Endothelial cell of umbilical vein (primary cell): ENCODE results near the gene CNTNAP4. TPM values are rescaled to one million over a fixed set of nuclear protein-coding genes. Genes with fewer than 3 reads are reported as not detected.

Experiments used
- BruUV-seq: library from RNA; stranded (reverse); fragments of 400-500 nt; replicated peaks from 2 replicates; lab custom pipeline; 2021; lab: Mats Ljungman, UMichigan
- CTCF ChIA-PET: fragments of 300-600, 350-600 bp; sonication (Branson Sonifier 250); formaldehyde crosslinking; loops from one replicate; lab custom pipeline; 2021; ENCODE audit warnings: antibody characterized with exemption, inconsistent platforms; lab: Charles Lee
- POLR2A ChIA-PET: fragments of 300-600, 350-600 bp; sonication (Branson Sonifier 250); formaldehyde crosslinking; loops from one replicate; lab custom pipeline; 2021; ENCODE audit warnings: antibody characterized with exemption, inconsistent platforms; lab: Charles Lee
- DNase-seq: peaks from one replicate; pipeline ENCODE4 v3.0.0-alpha.2; 2011; ENCODE audit warnings: low read depth, low spot score
- FAIRE-seq: peaks from 2 replicates; lab custom pipeline; 2011; peaks lifted over from hg19 to GRCh38; lab: Jason Lieb, UNC
- H2AFZ ChIP-seq: 2 replicates; pipeline ENCODE4 v1.6.0; 2012; ENCODE audit warnings: low read depth, low read length, control low read depth, inconsistent platforms
- H3K27ac ChIP-seq: 2 replicates; pipeline ENCODE4 v1.5.1; 2011; ENCODE audit warnings: low read depth, mild to moderate bottlenecking, control low read depth, low read length, moderate library complexity; ENCODE audit not compliant: insufficient read depth
- H3K27me3 ChIP-seq, 2 experiments: 2 replicates each; pipeline versions ENCODE4 v1.6.0 to v1.6.1; 2011; ENCODE audit warnings: low read length in 2 of 2, mixed read lengths in 1 of 2; ENCODE audit not compliant: control insufficient read depth in 2 of 2, insufficient read depth in 2 of 2
- H3K36me3 ChIP-seq, 2 experiments: 2 replicates in 1 of 2; 3 replicates in 1 of 2; pipeline ENCODE4 v1.5.1; 2011; ENCODE audit warnings: low read length in 2 of 2, mild to moderate bottlenecking in 1 of 2, moderate library complexity in 1 of 2; ENCODE audit not compliant: control insufficient read depth in 2 of 2, insufficient read depth in 2 of 2; ENCODE audit errors: extremely low read depth in 1 of 2
- H3K4me1 ChIP-seq: 3 replicates; pipeline ENCODE4 v1.5.1; 2011; ENCODE audit warnings: mild to moderate bottlenecking, low read length; ENCODE audit not compliant: control insufficient read depth, insufficient read depth; ENCODE audit errors: extremely low read depth
- H3K4me2 ChIP-seq: 2 replicates; pipeline ENCODE4 v1.6.1; 2011; ENCODE audit warnings: low read length, control low read depth, mixed read lengths; ENCODE audit not compliant: insufficient read depth
- H3K4me3 ChIP-seq, 3 experiments: fragments of 200-600 bp in 1 of 3; sonication (generic), shearing (Covaris generic) in 1 of 3; replicated peaks in 1 of 3; 2 replicates each; pipeline ENCODE4 v1.5.1; 2011 to 2016; ENCODE audit warnings: control low read depth in 3 of 3, low read length in 3 of 3, mild to moderate bottlenecking in 2 of 3, inconsistent platforms in 1 of 3, low read depth in 1 of 3, moderate library complexity in 1 of 3; ENCODE audit not compliant: insufficient read depth in 1 of 3
- H3K79me2 ChIP-seq: 2 replicates; pipeline ENCODE4 v1.6.0; 2012; ENCODE audit warnings: low read length, inconsistent platforms; ENCODE audit not compliant: control insufficient read depth, insufficient read depth
- H3K9ac ChIP-seq: replicated peaks from 2 replicates; pipeline ENCODE3; 2011; ENCODE audit warnings: low read length, control low read depth; ENCODE audit not compliant: insufficient read depth; ENCODE audit errors: extremely low read depth
- H3K9me1 ChIP-seq: replicated peaks from 3 replicates; pipeline ENCODE4 v1.6.0; 2011; ENCODE audit warnings: mild to moderate bottlenecking, low read length; ENCODE audit not compliant: control insufficient read depth, insufficient read depth; ENCODE audit errors: extremely low read depth
- H3K9me3 ChIP-seq: replicated peaks from 2 replicates; pipeline ENCODE4 v1.5.1; 2012; ENCODE audit warnings: low read length, inconsistent platforms; ENCODE audit not compliant: control insufficient read depth, insufficient read depth
- H4K20me1 ChIP-seq: replicated peaks from 2 replicates; pipeline ENCODE3; 2011; ENCODE audit warnings: mild to moderate bottlenecking, low read length; ENCODE audit not compliant: control insufficient read depth, insufficient read depth; ENCODE audit errors: extremely low read depth
- CTCF ChIP-seq, 2 donors: IDR thresholded peaks; 1 replicate in 1 of 2; 2 replicates in 1 of 2; pipeline ENCODE4 v1.5.1; 2011; ENCODE audit warnings: low read length in 2 of 2, mild to moderate bottlenecking in 2 of 2, moderate library complexity in 2 of 2, control low read depth in 1 of 2, inconsistent platforms in 1 of 2, low read depth in 1 of 2; ENCODE audit not compliant: insufficient read depth in 1 of 2; ENCODE audit errors: extremely low read depth in 1 of 2
- EZH2 ChIP-seq: IDR thresholded peaks from 2 replicates; pipeline ENCODE4 v1.6.1; 2012; ENCODE audit warnings: borderline replicate concordance, low read depth, mild to moderate bottlenecking, moderate library complexity, low read length, inconsistent platforms; ENCODE audit not compliant: severe bottlenecking
- FOS ChIP-seq: IDR thresholded peaks from 2 replicates; pipeline ENCODE4 v1.6.1; 2011; ENCODE audit warnings: mild to moderate bottlenecking, low read length, moderate library complexity, borderline replicate concordance; ENCODE audit not compliant: insufficient read depth
- GATA2 ChIP-seq: IDR thresholded peaks from 2 replicates; pipeline ENCODE4 v1.7.0; 2011; ENCODE audit warnings: low read depth, mild to moderate bottlenecking, moderate library complexity, mixed read lengths, low read length; ENCODE audit not compliant: insufficient read length, insufficient read depth
- JUN ChIP-seq: IDR thresholded peaks from 2 replicates; pipeline ENCODE4 v1.6.1; 2011; ENCODE audit warnings: borderline replicate concordance, low read depth; ENCODE audit not compliant: insufficient read length, insufficient read depth
- MAX ChIP-seq: IDR thresholded peaks from 2 replicates; pipeline ENCODE4 v1.6.1; 2011; ENCODE audit not compliant: insufficient read depth, insufficient read length
- MYC ChIP-seq: IDR thresholded peaks from one replicate; pipeline ENCODE4 v1.6.1; 2011; ENCODE audit warnings: mild to moderate bottlenecking, low read depth, low read length
- POLR2A ChIP-seq: IDR thresholded peaks from 2 replicates; pipeline ENCODE4 v1.6.1; 2012; ENCODE audit warnings: low read depth, mild to moderate bottlenecking, control low read depth, low read length
- POLR2AphosphoS5 ChIP-seq: IDR thresholded peaks from 2 replicates; pipeline ENCODE4 v1.6.1; 2012; ENCODE audit warnings: low read depth, mild to moderate bottlenecking, control low read depth, low read length, moderate library complexity; ENCODE audit not compliant: insufficient read depth
- dilution Hi-C: fragments of 300-500 bp; cut with MboI; formaldehyde crosslinking; loops from one replicate; pipeline ENCODE4 v1.15.0; 2019; ENCODE audit warnings: low sequenced_read_pairs; ENCODE audit not compliant: extremely low pct_ligation_motif_present
- intact Hi-C: fragments of 100-400 bp; cut with micrococcal nuclease; formaldehyde crosslinking; loops from one replicate; pipeline ENCODE4 v1.10.0; 2022
- polyA plus RNA-seq, 4 experiments: library from polyadenylated mRNA; depleted of rRNA in 3 of 4; stranded (reverse) in 3 of 4; unstranded in 1 of 4; fragments of >200 nt; gene quantifications; 2 replicates each; pipeline versions ENCODE4 v1.2.1 to v1.2.3, GENCODE V29; 2011 to 2012; ENCODE audit warnings: missing spikeins in 1 of 4
- total RNA-seq: library from RNA; stranded (reverse); gene quantifications from 2 replicates; pipeline ENCODE4 v1.2.3, GENCODE V29; 2021

The CNTNAP4 gene
- total and polyA plus RNA-seq, 2 donors (not counting 3 experiments of a cell fraction or from before 2014, with no cell fraction given), result not detected

GRCh38 chr16:76293980-76294379 lies 16.8 kb downstream of the CNTNAP4 start:
- TF ChIP-seq FOS (no peak), JUN (no peak), MYC (no peak), GATA2 (no peak), CTCF (IDR thresholded peaks at IDR 0.05; ENCODE audit: extremely low read depth in 1 of 2, insufficient read depth in 1 of 2, low read depth in 1 of 2, low read length in 2 of 2) (no peak), MAX (no peak), EZH2 (no peak), POLR2A (no peak), POLR2AphosphoS5 (no peak)
- DNase-seq, result no peak
- no peak overlapping the region for H3K27ac ChIP-seq
- H3K4me1 ChIP-seq, result no peaks in the 10 kb centered on the region
- CTCF ChIA-PET, result no interaction called here
- no peak overlapping the region for H3K4me3 ChIP-seq
- FAIRE-seq, result no peak
- no peaks in the 10 kb centered on the region for H3K36me3 ChIP-seq
- dilution Hi-C loops, result no loop called here
- H3K9me1 ChIP-seq, result no peaks in the 10 kb centered on the region
- H3K27me3 ChIP-seq, result no peaks in the 10 kb centered on the region
- no peak overlapping the region for H3K9ac ChIP-seq
- no peaks in the 10 kb centered on the region for H3K79me2 ChIP-seq
- no peaks in the 10 kb centered on the region for H4K20me1 ChIP-seq
- H3K4me2 ChIP-seq, result no peak overlapping the region
- no peak overlapping the region for H2AFZ ChIP-seq
- intact Hi-C loops, result no loop called here
- no TSS peak for BruUV-seq
- no peaks in the 10 kb centered on the region for H3K9me3 ChIP-seq
- POLR2A ChIA-PET, result no interaction called here
